ENCODE data around the gene CPSF3. TPM values are rescaled to one million over a fixed set of nuclear protein-coding genes. Genes with fewer than 3 reads are reported as not detected.

Gene CPSF3
- total and polyA plus RNA-seq, 9 of the 15 experiments (the other 6 are each of a cell fraction or from before 2014, with no cell fraction given) = 54.2 to 151 (median 94.5) TPM

GRCh38 chr2:9518780-9519179 is 95.3 kb downstream of the CPSF3 start:
- CTCF ChIA-PET (ENCODE audit: low intra/inter-chr PET ratio) = no interaction called here
- in situ Hi-C loops (cut with MboI) = no loop called here
- Histone ChIP-seq H2AFZ (ENCODE audit: low read depth, low read length) (no peak overlapping the region), H3K36me3 (ENCODE audit: control insufficient read depth, insufficient read depth, low read length) (peaks cover 67% of the 10 kb centered on the region; the same call in 2 of the 3 replicates), H3K79me2 (ENCODE audit: control insufficient read depth, insufficient read depth, low read length) (no peaks in the 10 kb centered on the region), H4K20me1 (replicated peaks; ENCODE audit: control insufficient read depth, insufficient read depth, low read length) (no peaks in the 10 kb centered on the region), H3K9me3 (replicated peaks; ENCODE audit: control insufficient read depth, insufficient read depth, low read depth, low read length) (no peaks in the 10 kb centered on the region), H3K4me3 (no peak overlapping the region), H3K4me2 (ENCODE audit: insufficient read depth, low read length) (no peak overlapping the region), H3K27ac (ENCODE audit: extremely low read depth, low read depth, low read length) (no peak overlapping the region), H3K27me3 (ENCODE audit: control insufficient read depth in 2 of 2, insufficient read depth in 2 of 2, low read length in 2 of 2) (no peaks in the 10 kb centered on the region), H3K4me1 (replicated peaks in 1 of 2; ENCODE audit: control insufficient read depth in 2 of 2, insufficient read depth in 2 of 2, low read length in 2 of 2) (peaks cover 0 to 14% of the 10 kb centered on the region in 2 experiments; a peak in 3 of 5 replicates), H3K9me1 (ENCODE audit: control insufficient read depth, insufficient read depth, low read length) (no peaks in the 10 kb centered on the region), H3K9ac (ENCODE audit: insufficient read depth in 1 of 2, low read depth in 2 of 2, low read length in 2 of 2) (no peak overlapping the region)
- WGBS (ENCODE audit: insufficient coverage, low coverage, missing lambda C conversion rate) = 94% methylated on average over 7 of the region's 7 CpGs
- TF ChIP-seq ZC3H4 (CRISPR knock-in tag; IDR thresholded peaks at IDR 0.05; ENCODE audit: borderline replicate concordance) (no peak), ZBTB12 (CRISPR knock-in tag; IDR thresholded peaks at IDR 0.05) (no peak), HOMEZ (CRISPR knock-in tag; IDR thresholded peaks at IDR 0.05) (no peak), MEF2A (IDR thresholded peaks at IDR 0.05; ENCODE audit: control insufficient read depth, low read depth, low read length) (no peak), CEBPG (CRISPR knock-in tag; IDR thresholded peaks at IDR 0.05) (no peak), CEBPG (tag; conservative IDR thresholded peaks at IDR 0.05 in 1 of 2, IDR thresholded peaks at IDR 0.05 in 1 of 2) (peak; percentile 22 to 26; a peak in 1 of 4 replicates), CEBPB (tag; IDR thresholded peaks at IDR 0.05) (peak; percentile 54; the same call in 1 of the 2 replicates), HEY1 (CRISPR knock-in tag; IDR thresholded peaks at IDR 0.05; ENCODE audit: borderline replicate concordance) (no peak)
- intact Hi-C loops (cut with micrococcal nuclease) = no loop called here
- DNase-seq (ENCODE audit: extremely low read depth in 1 of 4, low spot score in 3 of 4) = no peak
- ATAC-seq = no peak
- no TSS peak for BruUV-seq (replicated peaks)
- no peak for FAIRE-seq
- POLR2A ChIA-PET = interaction anchor here (0.5 to 2.5 kb wide), 2 partner anchors 36 to 42 kb away, joined by 3 to 13 read pairs; no protein-coding TSS in a partner anchor
